GM19193 (cell line): ENCODE measurements around the gene MAGI1.

Source experiments
- POLR2A ChIP-seq: IDR thresholded peaks from 4 replicates; pipeline ENCODE4 v1.6.1; 2011; ENCODE audit not compliant: insufficient read depth, insufficient read length; ENCODE audit errors: extremely low read depth

The MAGI1 gene

DNA sequence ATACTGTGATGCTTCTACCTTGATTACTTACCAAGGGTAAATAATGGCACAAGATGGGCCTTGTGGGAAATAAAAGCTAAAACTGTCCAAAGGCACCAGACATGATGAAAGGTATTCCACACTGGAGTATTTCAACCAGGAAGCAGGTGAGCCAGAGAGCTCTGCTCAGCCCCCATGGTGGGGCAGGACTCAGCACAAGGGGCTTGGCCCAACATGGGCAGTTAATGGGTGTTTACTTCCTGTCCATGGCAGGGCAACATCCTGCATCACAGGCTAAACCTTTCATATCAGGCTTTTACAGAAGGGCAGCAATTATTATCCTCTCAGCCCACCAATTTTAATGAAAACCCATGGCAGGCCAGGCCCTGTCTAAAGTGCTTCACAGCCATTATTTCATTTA, 38.2 kb downstream of the MAGI1 start:
- TF ChIP-seq POLR2A, result no peak

DNA sequence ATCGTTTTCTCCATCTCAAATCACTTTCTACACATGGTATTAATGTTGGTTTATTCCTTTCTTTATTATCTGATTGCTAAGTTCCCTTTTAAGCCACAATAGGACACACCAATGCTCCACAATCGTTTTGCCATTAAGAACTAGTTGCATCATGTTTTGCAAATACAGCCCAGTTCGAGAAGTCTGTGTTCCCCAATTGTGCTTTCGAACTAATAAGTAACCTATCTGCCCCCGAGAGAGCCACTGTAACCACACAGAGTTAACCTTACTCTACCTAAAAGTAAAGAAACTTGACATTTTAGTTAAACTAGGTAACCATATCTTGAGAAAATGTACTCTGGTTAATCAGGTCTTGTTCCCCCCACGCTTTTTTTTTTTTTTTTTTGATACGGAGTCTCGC, 39.1 kb downstream of the MAGI1 start:
- TF ChIP-seq POLR2A, result no peak

DNA sequence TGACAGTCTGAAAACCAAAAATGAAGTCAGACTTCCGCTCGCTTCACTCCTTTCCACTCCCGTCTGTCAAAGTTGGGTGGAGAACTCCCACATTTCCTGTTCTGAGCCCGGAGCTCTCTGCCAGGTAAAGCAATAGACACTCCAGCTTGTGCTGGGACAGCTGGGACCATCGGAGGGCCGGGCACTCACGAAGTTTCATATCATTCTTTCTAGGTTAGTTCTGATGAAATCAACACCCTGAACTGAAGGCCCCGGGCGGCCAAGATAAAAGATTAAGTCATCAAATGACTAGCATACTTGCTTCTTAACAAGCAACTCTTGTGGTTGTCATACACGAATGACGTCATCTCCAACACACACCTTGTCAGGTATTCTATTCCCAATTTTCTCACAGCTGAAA, 42.1 kb downstream of the MAGI1 start:
- no peak for TF ChIP-seq POLR2A

- no peak for TF ChIP-seq POLR2A
These were observed 43.2 kb downstream of the MAGI1 start for GRCh38 chr3:65995515-65995914.

GRCh38 chr3:65995030-65995429, 43.7 kb downstream of the MAGI1 start:
- TF ChIP-seq POLR2A, result no peak

DNA sequence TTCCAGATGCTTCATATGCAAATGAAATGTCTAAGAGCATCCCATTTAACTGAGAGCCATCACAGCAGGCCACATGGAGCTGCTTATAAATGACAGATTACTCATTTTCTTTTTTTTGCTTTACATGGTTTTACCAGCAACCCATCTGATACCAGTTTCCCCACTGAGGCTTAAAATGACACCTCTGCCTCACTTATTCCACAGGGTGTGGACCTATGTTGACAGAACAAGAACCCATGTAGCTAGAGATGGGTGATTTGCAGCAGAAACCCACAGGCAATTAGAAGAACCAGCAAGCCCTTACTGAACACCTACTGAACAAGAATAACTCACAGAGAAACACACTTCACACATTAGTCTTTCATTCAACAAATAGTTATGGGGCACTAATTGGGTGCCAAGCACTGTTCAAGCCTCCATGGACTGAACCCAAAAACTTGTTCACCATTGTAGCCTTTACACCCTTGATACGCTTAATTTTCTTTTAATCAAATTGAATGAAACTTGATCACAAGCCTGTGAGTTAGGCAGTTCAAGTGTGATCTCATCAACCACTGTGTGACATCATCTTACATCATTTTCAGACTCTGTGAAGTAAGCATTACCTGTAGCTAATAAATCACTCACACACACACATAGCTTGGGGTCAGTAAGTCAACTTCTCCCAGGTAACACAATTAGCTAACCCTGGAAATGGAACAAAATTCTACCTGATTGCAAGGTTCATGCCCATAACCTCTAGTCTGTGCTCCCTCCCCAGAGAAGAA, 45.4 kb downstream of the MAGI1 start:
- TF ChIP-seq POLR2A, result no peak

DNA sequence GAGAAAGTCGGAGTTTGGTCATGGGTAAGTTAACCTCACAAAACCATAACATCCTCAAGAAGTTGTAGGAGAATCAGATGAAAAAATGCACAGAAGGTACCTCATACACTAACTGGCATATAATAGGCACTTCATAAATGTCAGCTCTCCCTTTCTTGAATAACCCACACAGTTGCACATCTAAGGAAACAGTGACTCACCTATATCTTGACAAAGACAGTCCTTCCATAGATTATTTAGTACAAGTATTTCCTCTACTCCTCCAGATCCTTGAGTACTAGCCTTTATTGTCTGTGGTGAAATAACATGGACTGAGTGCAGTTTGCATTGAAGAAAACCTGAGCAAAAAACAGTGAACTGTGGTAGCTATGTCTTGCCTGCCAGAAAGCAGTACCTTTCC, 46.6 kb downstream of the MAGI1 start:
- TF ChIP-seq POLR2A, result no peak

GRCh38 chr3:65988411-65989180, 50.1 kb downstream of the MAGI1 start:
- no peak for TF ChIP-seq POLR2A

DNA sequence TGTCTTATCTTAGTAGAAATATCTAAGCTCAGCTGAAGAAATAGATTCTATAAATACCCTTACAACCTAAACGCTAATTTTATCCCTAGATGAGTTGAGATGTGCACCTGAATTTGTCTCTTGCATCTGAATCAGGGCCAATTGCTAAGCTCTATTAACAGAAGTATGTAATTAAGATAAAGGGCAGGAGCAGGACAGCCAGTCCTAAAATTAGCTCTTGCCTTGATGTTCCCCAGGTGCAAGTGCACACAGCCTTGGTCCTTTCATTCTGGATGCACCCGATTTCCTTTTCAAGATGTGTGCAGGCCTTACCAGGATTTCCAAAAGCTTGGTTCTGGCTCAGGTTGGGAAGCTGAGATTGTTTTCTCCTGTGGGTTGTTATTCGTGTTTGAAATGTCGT, 52.4 kb downstream of the MAGI1 start:
- no peak for TF ChIP-seq POLR2A

DNA sequence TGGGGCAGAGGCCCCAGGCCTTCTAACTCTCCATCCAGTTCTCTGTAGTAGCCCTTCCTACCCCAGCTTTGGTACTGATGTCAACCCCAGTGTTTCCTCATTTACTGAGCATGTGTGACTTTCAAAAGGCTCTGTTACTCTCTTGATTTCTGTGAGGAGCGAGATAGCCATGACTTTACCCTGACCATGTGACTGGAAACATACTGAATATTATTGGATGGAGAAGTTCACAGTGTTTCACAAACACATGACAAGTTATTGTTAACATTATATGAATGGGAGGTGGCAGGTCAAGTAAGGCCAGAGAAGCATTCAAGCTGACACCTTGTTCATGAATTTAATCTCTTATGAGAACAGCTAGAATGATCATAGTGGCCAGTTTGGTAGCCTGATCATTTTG, 53.7 kb downstream of the MAGI1 start:
- no peak for TF ChIP-seq POLR2A

- no peak for TF ChIP-seq POLR2A
These were observed 55.6 kb downstream of the MAGI1 start for GRCh38 chr3:65983100-65983499.

DNA sequence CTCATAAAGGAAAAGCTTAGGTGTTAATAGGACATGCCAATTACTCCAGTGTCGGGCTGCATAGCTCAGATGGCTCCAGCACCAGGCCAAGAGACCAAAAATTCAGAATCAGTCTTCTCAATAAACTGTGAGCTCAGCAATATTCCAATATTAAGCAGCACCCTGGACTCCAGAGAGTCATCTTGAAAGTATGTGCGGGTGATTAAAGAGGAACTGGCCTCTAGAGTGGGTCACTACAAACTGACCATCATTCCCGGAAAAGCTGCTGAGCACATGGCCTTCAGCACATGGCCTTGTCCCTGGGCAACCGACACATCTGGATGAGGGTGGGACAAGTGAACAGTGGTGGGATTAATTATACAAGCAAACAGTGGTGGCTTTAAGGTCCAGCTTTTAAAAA, 59.0 kb downstream of the MAGI1 start:
- no peak for TF ChIP-seq POLR2A

- TF ChIP-seq POLR2A, result no peak
These were observed 59.6 kb downstream of the MAGI1 start for GRCh38 chr3:65979162-65979561.

DNA sequence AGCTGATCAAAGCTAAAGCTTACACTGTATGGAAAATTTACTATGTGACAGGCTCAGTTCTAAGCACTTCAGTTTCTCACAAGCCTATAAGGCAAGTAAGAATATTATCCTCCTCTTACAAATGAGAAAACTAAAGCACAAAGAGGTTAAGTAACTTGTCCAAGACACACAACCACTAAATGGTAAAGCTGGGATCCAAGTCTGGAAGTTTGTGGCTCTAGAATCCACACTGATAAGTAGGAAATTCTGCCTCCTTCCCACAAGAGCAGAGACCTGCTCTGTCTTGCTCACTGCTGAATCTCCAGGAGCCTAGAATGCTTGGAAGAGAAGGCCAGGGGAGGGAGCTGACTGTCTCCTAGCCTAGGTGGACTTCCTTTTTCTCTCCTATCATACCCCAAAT, 60.6 kb downstream of the MAGI1 start:
- TF ChIP-seq POLR2A, result no peak

GRCh38 chr3:65975032-65975431, 63.7 kb downstream of the MAGI1 start:
- TF ChIP-seq POLR2A, result no peak

- TF ChIP-seq POLR2A, result no peak
These were observed 64.2 kb downstream of the MAGI1 start for GRCh38 chr3:65974509-65974908.
